NCI-H1048 (cell line): Measurements from ENCODE around the gene ANKRD1.
A peak's percentile ranks its signal among the peaks of the same experiment; 100 is the strongest.
"Not testable (repeated sequence)": the region's sequence is repeated elsewhere in the genome, so short reads cannot be mapped to it uniquely, and the experiment has no call there.

Source experiments
- DNase-seq: peaks from one replicate; lab custom pipeline; 2025; lab: John Stamatoyannopoulos, UW

ANKRD1 gene

DNA sequence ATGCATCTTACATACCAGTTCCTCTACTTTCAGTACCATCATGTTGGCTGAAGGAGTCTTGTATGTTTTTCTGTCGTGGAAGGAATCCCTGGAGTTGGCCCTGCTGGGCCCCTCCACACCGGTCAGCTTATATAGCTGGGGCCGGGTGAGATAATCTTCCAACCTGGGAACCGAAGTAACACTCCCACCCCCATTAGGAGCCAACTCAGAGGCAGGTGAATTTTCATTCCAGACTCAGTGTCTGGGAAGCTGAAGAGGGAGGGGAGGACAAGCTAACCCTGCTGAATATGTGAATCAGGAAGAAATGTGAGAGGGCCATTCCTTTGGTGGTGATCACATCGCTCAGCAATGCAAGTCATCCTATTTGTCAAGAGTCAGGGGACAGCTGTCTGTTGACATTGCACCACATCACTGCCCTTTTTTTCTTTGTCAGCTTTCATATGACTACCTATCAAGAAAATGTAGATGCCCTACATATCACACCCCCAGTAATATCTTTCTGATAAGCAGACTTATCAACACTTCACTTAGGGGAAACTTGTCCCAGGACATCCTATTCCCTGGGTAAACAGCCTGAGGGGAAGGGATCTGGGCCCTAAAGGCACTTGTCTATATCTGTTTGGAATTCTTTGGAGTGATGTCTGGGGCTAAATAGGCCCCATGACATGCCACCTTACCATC, at the start of gene ANKRD1:
Gene ANKRD1, minus strand, starts transcription at position 102 of the 681 bp plus-strand sequence. Its CDS starts 60 bp downstream, at position 42.
- DNase-seq: no peak

DNA sequence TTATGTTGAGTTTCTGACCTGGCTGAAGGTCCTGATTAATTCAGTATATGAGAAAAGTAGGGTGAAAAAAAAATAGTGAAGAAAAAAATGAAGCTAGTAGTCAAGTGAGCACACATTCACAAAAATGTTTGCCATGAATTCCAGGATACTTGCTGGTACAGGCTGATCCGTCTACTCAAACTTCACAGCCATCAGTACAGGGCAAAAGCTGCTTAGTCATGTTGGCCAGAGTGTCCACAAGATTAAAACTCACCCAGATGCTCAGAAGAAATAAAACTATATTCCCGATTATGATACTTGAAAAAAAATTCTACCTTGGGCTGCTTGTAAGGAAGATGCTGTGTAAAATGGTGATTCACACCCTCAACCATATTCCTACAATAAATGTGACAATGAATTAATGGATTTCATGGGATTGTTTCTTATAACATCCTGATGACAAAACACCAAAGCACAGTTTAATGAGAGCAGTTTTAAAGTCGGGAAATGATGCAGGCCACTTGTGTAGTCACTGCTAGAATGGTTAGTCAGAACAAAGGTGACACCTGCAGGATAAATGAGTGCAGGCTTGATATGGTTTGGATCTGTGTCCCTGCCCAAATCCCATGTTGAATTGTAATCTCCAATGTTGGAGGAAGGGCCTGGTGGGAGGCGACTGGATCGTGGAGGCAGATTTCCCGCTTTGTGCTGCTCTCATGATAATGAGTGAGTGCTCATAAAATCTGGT, 49.2 kb upstream of the ANKRD1 start:
- DNase-seq: no peak

- DNase-seq: no peak
These were observed 48.2 kb upstream of the ANKRD1 start for GRCh38 chr10:90969121-90969534.

- no peak for DNase-seq
These were observed 47.6 kb upstream of the ANKRD1 start for GRCh38 chr10:90968328-90969081.

GRCh38 chr10:90967865-90968264, 47.0 kb upstream of the ANKRD1 start:
- no peak for DNase-seq

GRCh38 chr10:90966146-90966545, 45.3 kb upstream of the ANKRD1 start:
- DNase-seq: no peak

GRCh38 chr10:90965720-90966119, 44.8 kb upstream of the ANKRD1 start:
- no peak for DNase-seq

DNA sequence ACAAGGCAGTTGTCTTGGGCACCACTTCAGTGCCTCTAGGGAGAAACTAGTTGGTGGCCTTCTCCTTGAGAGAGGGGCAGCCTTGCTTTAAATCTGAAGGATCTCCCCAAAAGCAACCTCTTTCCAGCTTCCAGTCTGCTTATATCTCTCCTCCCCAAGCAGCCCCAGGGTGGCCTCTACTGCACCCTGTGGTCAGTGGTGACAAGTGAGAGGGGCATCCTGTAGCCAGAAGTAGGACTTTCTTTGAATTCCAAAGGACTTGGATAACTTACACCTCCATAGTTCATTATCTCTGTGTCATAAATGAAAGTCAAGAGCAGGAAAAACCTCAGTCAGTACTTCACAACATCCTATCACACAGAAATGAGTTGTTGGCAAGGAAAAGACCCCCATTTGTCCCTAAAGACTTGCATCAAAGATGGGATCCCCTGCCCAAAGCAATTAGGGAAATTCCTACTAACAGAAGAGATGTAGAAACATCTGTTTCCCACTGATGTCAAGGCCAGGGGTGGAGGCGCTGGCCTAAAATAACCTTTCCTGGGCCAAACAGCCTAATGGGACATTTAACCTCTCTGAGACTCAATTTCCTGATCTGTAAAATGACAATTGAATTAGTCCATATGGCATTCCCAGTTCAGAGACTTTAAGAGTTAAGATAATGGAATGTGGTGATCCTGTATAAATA, 44.0 kb upstream of the ANKRD1 start:
- no peak for DNase-seq

DNA sequence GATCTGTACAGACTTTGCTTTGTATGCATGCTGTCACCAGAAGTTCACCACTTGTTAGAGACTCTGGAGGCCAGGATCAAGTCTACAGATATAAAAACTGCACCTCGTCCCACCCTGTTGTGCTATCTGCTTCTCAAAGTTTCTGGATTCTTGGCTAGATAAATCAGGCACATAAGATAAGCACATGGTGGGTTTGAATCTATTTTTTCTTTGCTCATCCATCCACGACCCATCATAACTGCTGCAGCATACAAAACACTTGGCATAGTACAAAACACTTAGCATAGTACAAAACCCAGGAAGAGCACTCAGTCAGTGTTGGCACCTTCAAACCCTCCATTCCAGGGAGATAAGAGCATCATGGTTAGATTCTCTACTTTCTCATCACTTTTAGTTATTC, 42.4 kb upstream of the ANKRD1 start:
- DNase-seq: no peak

DNA sequence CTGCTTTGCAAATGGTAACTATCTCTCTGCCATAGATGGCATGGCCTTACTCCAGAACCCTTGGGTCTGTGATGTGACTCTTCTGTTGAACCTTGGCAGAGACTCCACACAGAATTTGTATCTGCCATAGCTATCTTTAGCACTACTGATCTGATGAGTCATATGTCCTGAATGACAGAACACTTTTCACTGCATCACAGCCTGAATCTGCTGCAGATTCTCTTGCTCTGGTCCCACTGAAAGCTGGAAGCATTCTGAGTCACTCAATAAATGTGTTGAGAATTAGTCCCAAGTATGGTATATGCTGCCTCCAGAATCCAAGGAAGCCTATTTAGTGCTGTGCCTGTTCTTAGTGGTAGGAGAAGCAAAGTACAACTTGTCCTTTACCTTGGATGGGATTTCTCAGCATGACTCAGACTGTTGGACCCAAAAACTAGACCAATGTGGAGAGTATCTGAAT, 39.5 kb upstream of the ANKRD1 start:
- DNase-seq: no peak

DNA sequence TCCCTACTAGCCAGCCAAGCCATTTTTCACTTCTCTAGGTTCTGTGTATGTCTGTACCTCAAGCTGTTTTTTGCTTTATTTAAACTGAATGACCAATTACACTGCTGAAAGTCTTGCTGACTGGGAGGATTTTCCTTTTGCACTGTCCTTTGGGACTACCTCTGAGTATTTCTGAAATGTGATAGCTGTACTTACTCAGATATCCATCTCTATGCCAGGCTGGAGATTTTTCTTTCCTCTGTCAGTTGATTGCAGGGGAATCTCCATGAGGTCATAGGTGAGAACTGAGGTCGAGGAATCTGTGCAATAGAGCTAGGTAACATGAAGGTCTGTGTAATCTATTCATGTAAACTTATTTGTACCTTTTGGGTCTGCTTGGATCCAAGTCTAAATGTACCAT, 38.9 kb upstream of the ANKRD1 start:
- DNase-seq: no peak

DNA sequence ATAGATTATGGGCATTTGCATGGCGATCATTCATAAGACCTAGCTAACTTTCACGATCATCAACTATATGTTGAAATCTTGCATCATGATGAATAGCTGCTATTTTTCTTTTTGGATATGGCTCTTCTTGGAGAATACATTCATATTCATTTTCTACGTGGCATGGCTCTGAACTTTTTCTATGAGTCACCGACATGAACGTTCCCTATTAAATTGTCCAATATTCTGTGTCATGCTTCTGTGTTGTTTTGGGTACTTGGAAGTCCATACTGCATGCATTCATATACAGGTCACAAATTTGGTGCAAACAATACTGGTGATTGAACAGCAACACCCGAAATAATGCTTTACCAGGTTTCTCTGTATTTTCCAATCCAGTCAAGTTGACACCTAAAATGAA, 37.9 kb upstream of the ANKRD1 start:
- DNase-seq: no peak

DNA sequence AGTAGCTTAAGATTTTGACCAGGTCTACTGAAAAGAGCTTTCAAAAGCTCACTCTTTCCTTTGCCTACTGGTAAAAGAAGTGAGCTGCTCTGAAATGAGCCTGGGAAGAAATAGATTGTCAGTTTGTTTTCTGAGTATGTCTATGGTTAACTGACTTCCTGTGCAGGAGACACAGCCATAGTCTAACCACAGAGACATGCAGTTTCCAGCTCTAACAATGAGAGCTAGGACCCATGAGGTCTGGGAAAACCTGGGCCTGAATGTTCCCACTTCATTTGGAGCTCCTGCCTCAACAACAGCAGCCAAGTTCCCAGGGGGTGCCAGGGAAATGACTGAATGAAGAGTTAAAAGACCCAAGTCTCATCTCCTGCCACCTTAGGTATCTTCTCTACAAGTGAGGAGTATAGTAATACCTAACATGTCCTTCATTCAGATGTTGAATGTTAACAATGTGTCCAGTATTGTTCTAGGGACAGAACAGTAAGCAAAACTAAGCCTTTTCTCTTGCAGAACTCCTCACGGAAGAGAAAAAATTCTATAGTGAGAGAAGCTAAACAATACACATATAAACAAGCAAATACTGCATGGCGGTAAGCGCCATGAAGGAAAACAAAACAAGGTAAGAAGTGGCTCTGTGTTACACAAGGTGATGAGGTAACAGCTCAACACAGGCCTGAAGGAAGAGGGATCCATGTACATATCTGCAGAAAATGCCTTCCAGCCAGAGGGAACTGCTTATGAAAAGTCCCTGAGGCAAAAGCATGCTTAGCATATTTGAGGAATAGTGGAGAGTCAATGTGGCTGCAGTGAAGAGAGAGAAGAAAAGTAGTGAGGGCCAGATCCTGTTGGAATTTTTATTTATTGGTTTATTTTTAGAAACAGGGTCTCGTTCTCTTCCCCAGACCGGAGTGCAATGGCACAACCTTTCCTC, 26.4 kb upstream of the ANKRD1 start:
- DNase-seq: no peak

DNA sequence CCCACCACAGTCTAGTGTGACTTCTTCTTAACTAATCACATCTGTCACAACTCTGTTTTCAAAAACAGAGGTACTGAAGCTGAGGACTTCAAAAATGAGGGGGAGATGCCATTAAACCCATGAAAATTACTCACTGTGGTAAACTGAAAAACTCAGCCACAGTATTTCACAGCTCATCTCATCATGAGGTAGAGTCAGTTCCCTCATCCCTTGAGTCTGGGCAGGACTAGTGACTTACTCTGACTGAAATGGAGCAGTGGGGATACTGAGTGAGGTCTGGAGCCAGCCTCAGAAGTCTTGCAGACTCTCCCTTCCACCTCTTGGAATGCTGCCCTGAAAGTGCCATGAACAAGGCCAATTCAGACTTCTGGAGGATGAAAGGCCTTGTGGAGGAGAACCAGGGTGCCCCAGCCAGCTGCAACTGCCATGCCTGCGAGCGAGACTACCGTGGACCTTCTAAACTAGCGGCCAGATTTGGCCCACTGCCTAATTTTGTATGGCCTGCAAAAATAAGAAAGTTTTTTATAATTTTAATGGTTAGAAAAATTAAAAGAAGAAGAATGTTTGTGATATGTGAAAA, 24.7 kb upstream of the ANKRD1 start:
- no peak for DNase-seq

DNA sequence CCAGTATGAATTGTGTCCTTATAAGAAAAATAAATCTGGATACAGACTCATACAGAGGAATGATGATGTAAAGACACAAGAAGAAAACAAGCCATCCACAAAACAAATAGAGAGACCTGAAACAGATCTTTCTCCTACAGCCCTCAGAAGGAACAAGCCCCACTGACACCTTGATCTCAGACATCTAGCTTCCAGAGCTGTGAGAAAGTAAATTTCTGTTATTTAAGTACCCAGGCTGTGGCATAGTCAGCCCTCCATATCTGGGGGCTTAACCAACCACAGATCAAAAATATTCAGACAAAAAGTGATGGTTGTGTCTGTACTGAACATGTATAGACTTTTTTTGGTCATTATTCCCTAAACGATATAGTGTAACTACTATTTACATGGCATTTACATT, 23.9 kb upstream of the ANKRD1 start:
- DNase-seq: no peak

DNA sequence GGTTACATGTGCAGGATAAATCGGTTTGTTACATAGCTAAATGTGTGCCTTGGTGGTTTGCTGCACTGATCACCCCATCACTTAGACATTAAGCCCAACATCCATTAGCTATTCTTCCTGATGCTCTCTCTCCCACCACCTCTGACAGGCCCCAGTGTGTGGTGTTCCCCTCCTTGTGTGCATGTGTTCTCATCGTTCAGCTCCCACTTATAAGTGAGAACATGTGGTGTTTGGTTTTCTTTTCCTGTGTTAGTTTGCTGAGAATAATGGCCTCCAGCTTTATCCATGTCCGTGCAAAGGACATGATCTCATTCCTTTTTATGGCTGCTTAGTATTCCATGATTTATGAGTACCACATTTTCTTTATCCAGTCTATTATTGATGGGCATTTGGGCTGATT, 22.1 kb upstream of the ANKRD1 start:
- DNase-seq: not testable (repeated sequence)

- no peak for DNase-seq
These were observed 18.8 kb upstream of the ANKRD1 start for GRCh38 chr10:90939648-90940047.

DNA sequence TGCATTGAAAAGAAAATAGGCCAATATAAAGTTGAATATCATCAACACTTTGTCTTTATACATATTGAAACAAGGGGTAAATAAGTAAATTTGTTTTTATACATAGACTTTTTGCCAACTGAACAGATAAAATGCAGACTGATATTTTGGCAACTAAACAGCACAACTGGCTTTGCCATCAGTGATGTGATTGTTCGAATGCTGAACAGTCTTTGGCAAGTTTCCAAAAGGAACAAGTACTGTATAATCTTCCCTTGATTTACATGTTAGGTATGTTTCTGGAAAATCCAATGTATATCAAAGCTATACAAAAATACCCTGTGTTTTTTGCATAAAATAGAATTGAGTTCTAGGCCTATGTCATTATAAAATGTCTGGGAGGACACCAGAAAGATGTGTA, 18.2 kb upstream of the ANKRD1 start:
- peak; percentile 23 for DNase-seq

DNA sequence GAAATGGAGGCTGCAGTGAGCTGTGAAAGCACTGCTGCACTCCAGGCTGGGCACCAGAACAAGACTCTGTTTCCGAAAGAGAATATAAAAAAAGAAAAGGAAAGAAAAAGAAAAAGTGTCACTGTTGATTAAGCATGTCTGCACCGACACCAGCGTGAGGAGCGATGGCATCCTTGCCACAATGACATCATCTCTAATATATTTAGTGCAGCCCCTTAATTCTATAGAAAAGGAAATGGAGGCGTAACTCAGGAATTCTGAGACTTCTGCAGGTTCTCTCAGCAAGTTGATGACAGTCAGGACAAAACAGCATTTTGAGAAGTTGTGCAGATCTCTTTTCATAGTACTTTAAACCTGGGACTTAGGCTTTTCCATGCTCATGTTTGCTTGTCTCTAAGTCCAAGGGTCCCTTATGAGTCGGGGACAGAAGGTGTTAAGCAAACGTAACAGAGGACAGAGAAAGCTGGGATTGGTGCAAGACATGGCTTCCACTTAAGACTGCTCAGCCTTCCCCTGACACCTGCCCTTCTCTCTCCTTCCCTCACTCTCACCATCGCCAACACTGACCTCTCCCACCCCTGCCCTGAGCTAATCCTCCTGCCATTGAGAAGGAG, 16.9 kb upstream of the ANKRD1 start:
- no peak for DNase-seq

DNA sequence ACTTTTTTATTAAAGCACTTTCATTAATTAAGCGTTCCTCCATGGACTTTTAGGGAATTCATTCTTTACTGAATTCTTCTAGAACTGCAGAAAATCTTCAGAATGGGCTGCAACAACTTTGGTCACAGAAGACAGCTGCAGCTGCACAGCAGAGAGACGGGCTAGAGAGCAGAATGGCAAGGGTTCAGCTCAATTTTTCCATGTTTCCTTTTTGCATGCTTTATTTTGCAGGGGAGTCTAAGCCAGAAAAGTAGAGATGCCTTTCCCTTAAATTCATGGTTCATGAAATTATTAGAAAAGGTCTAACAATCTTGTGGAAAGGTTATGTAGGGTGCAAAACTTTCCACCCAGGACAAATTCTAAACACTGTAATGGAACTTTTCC, 15.4 kb upstream of the ANKRD1 start:
- no peak for DNase-seq
